Measurements from ENCODE around the gene MED4. TPM values are rescaled to one million over a fixed set of nuclear protein-coding genes. Genes with fewer than 3 reads are reported as not detected.

The MED4 gene
- total and polyA plus RNA-seq, 2 of the 8 experiments (the other 6 are each of a cell fraction or from before 2014, with no cell fraction given), result 25.7 to 48.1 TPM

- Histone ChIP-seq H2BK20ac (ENCODE audit: low read length) (no peak overlapping the region), H3K4ac (replicated peaks; ENCODE audit: insufficient read length, low read depth, low read length) (no peak overlapping the region), H4K5ac (ENCODE audit: insufficient read length, low read depth, low read length) (no peak overlapping the region), H2BK5ac (ENCODE audit: low read depth, low read length) (no peak overlapping the region), H3K23ac (ENCODE audit: insufficient read length) (no peak overlapping the region), H3K36me3 (ENCODE audit: control insufficient read depth in 2 of 4, insufficient read depth in 4 of 4, low read length in 3 of 4) (peaks cover 7 to 15% (median 11%) of the 10 kb centered on the region in 4 experiments; a peak in 5 of 8 replicates), H3K4me3 (ENCODE audit: extremely low read depth in 1 of 4, insufficient read depth in 2 of 4, low read depth in 3 of 4, low read length in 4 of 4) (no peak overlapping the region), H3K56ac (replicated peaks; ENCODE audit: insufficient read length, low read depth, low read length) (no peak overlapping the region), H3K9me3 (ENCODE audit: insufficient read depth in 2 of 2, low read depth in 1 of 2, low read length in 1 of 2) (no peaks in the 10 kb centered on the region), H2AFZ (ENCODE audit: low read length) (no peak overlapping the region), H2BK15ac (ENCODE audit: low read length) (no peak overlapping the region), H3K18ac (ENCODE audit: extremely low read depth, low read length) (no peak overlapping the region), H2AK5ac (ENCODE audit: low read depth, low read length) (no peak overlapping the region), H2BK12ac (ENCODE audit: low read depth, low read length) (no peak overlapping the region), H3K4me1 (replicated peaks in 1 of 4; ENCODE audit: control insufficient read depth in 3 of 4, insufficient read depth in 4 of 4, low read length in 3 of 4) (peaks cover 0 to 4% (median 2%) of the 10 kb centered on the region in 4 experiments; a peak in 3 of 7 replicates), H4K91ac (replicated peaks; ENCODE audit: insufficient read length, low read length) (no peak overlapping the region), H3K14ac (ENCODE audit: insufficient read length) (no peak overlapping the region), H3K9ac (replicated peaks in 1 of 4; ENCODE audit: extremely low read depth in 1 of 4, low read depth in 3 of 4, low read length in 3 of 4) (no peak overlapping the region), H3K23me2 (ENCODE audit: low read depth, low read length) (peaks cover 6% of the 10 kb centered on the region), H3K79me1 (ENCODE audit: low read depth, low read length) (0 out of 2 replicates have a peak, but pooled peaks cover 2% of the 10 kb centered on the region), H3K27me3 (replicated peaks in 1 of 4; ENCODE audit: control insufficient read depth in 3 of 4, extremely low read depth in 1 of 4, insufficient read depth in 3 of 4, low read length in 3 of 4) (no peaks in the 10 kb centered on the region), H3K27ac (ENCODE audit: low read depth, low read length) (no peak overlapping the region), H2BK120ac (replicated peaks; ENCODE audit: low read depth, low read length) (no peak overlapping the region), H4K8ac (ENCODE audit: extremely low read depth, insufficient read depth, low read length) (no peak overlapping the region), H3K4me2 (ENCODE audit: insufficient read depth in 1 of 2, low read depth in 2 of 2, low read length in 2 of 2) (no peak overlapping the region), H4K20me1 (replicated peaks in 1 of 2; ENCODE audit: control insufficient read depth in 1 of 2, insufficient read depth in 2 of 2, low read length in 2 of 2) (peaks cover 0 to 3% of the 10 kb centered on the region in 2 experiments), H3K79me2 (ENCODE audit: control insufficient read depth in 1 of 2, insufficient read depth in 2 of 2, low read length in 2 of 2) (peaks cover 0 to 19% of the 10 kb centered on the region in 2 experiments; a peak in 3 of 4 replicates)
- ChIA-PET POLR2A (ENCODE audit: partially characterized antibody) (interaction anchor here (1.1 to 5.1 kb wide), 3 partner anchors 9 to 38 kb away, joined by 5 to 43 read pairs (median 5); partner anchors contain the start of gene SUCLA2), CTCF (ENCODE audit: partially characterized antibody) (interaction anchor here (0.5 to 3.9 kb wide), 3 partner anchors 8 to 55 kb away, joined by 5 to 50 read pairs (median 10); partner anchors contain the start of gene MED4)
- FAIRE-seq, result no peak
- DNase-seq (ENCODE audit: low read depth in 1 of 2, low spot score in 2 of 2), result no peak
- TF ChIP-seq ATF2 (IDR thresholded peaks at IDR 0.05; ENCODE audit: low read length), result no peak
- TF ChIP-seq KDM5A (IDR thresholded peaks at IDR 0.05; ENCODE audit: low read length), result no peak
- TF ChIP-seq ASH2L (IDR thresholded peaks at IDR 0.05; ENCODE audit: low read length), result no peak
- TF ChIP-seq, protein P1, sequence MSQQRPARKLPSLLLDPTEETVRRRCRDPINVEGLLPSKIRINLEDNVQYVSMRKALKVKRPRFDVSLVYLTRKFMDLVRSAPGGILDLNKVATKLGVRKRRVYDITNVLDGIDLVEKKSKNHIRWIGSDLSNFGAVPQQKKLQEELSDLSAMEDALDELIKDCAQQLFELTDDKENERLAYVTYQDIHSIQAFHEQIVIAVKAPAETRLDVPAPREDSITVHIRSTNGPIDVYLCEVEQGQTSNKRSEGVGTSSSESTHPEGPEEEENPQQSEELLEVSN (IDR thresholded peaks at IDR 0.05), result no peak
- TF ChIP-seq POLR2AphosphoS5 (IDR thresholded peaks at IDR 0.05; ENCODE audit: low read depth, low read length), result no peak
- TF ChIP-seq JUN (IDR thresholded peaks at IDR 0.05; ENCODE audit: low read depth, low read length), result no peak
- TF ChIP-seq EGR1 (IDR thresholded peaks at IDR 0.05; ENCODE audit: borderline replicate concordance, low read depth, low read length), result no peak
- TF ChIP-seq GTF2F1 (IDR thresholded peaks at IDR 0.05; ENCODE audit: borderline replicate concordance, low read depth, low read length), result no peak
- no peak for TF ChIP-seq EZH2 (IDR thresholded peaks at IDR 0.05; ENCODE audit: low read depth, low read length, severe bottlenecking)
- TF ChIP-seq USF2 (IDR thresholded peaks at IDR 0.05; ENCODE audit: low read length), result no peak
- TF ChIP-seq CBX8 (IDR thresholded peaks at IDR 0.05; ENCODE audit: borderline replicate concordance, low read depth, low read length), result no peak
Observed at GRCh38 chr13:48040049-48040448, 54.9 kb downstream of the MED4 start.
